GM12892 (cell line): Measurements from ENCODE around the gene ZNF280A. TPM values are rescaled to one million over a fixed set of nuclear protein-coding genes. Genes with fewer than 3 reads are reported as not detected.

Experiments
- DNase-seq: peaks from one replicate; pipeline ENCODE4 v3.0.0; 2011; ENCODE audit not compliant: insufficient read length
- FAIRE-seq: peaks from 2 replicates; lab custom pipeline; 2011; peaks lifted over from hg19 to GRCh38; lab: Jason Lieb, UNC
- POLR2A ChIP-seq: IDR thresholded peaks from 2 replicates; pipeline ENCODE4 v1.6.1; 2011; ENCODE audit warnings: low read depth, low read length, control low read depth
- POLR2AphosphoS5 ChIP-seq: IDR thresholded peaks from 2 replicates; pipeline ENCODE4 v1.6.1; 2011; ENCODE audit warnings: low read depth, low read length, control low read depth
- TAF1 ChIP-seq: IDR thresholded peaks from 2 replicates; pipeline ENCODE4 v1.6.1; 2011; ENCODE audit warnings: low read depth, mild to moderate bottlenecking, control low read depth, low read length, borderline replicate concordance
- polyA plus RNA-seq: library from polyadenylated mRNA; unstranded; fragments of >200 nt; gene quantifications from one replicate; pipeline ENCODE4 v1.2.1, GENCODE V29; 2012; ENCODE audit warnings: missing spikeins, inconsistent platforms; ENCODE audit not compliant: missing spikeins

Gene ZNF280A, protein sequence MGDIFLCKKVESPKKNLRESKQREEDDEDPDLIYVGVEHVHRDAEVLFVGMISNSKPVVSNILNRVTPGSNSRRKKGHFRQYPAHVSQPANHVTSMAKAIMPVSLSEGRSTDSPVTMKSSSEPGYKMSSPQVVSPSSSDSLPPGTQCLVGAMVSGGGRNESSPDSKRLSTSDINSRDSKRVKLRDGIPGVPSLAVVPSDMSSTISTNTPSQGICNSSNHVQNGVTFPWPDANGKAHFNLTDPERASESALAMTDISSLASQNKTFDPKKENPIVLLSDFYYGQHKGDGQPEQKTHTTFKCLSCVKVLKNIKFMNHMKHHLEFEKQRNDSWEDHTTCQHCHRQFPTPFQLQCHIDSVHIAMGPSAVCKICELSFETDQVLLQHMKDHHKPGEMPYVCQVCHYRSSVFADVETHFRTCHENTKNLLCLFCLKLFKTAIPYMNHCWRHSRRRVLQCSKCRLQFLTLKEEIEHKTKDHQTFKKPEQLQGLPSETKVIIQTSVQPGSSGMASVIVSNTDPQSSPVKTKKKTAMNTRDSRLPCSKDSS
- polyA plus RNA-seq: not detected

DNA sequence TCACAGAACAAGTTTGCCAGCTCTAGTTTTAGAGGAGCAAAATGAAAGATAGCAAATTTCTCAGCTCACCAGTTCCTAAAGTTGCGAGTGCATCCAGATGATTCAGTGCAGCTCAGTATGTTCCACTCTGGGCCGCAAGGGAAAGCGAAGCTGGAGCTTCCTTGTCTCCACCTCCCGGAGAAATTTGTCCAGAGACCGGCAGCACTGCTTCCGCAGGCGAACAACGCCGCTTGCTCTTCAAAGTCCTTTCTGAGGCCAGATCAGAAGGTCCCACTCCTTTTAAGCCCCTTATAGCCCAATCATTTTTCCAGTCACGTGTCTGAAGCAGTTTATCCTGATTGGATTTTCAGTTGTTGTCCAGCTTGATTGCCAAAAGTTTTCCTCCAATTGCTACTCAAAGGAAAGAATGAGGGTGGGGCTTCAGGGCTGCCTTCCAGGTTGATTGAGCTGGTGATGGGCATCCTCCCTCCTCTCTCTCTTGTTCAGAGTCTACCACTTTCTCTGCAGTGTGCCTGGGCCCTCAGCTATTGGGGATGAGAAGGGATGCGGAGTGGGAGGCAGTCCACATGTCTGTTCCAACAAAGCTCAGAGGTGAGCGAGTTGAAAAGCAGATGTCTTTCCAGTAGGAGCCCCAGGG, at the start of gene ZNF280A:
ZNF280A (minus strand) TSS at position 251 of the 637 bp plus-strand sequence. CDS start 4,640 bp downstream, outside the sequence.
- DNase-seq (no peak), FAIRE-seq (no peak)
- TF ChIP-seq POLR2AphosphoS5 (no peak), POLR2A (no peak), TAF1 (no peak)

DNA sequence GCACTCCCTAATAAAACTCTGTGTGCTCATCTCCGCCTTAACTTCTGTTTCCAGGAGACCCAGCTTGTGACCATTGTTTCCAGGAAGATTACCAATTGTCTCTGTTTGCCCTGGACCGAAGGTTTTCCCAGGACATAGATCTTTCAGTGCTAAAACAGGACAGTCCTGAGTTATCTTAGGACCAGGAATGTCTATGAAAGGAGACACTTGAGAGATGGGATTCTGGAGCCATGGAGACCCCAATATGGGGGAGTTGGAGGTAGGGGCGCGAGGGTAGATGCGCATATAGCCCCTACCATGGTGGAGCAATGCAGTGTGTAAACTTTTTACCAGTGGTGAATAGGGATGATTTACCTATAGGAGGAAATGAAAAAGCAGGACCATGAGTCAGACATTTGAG, 49.1 kb upstream of the ZNF280A start:
- FAIRE-seq (no peak), DNase-seq (no peak)
- TF ChIP-seq POLR2AphosphoS5: no peak
- 0 out of 2 replicates have a peak, but pooled peaks have one; percentile 18 for TF ChIP-seq TAF1

DNA sequence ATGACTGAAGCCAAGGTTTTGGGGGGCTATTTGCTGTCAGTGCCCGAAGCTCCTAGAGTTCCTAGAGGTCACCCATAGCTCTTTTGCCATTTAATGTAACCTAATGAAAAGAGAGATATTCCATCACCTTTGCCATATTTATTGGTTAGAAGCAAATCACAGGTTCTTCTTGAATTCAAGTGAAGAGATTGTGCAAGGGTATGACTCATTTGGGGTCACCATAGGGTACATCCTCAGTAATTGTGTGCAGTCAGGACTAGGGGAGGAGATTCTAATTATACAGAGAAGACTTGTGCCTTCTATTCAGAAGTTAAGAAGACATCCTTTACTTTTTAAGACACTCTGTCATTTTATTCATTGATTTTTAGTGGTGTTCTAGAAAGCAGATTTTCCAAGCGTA, 45.9 kb upstream of the ZNF280A start:
- no peak for TF ChIP-seq TAF1
- no peak for TF ChIP-seq POLR2A
- no peak for TF ChIP-seq POLR2AphosphoS5
- DNase-seq: no peak

DNA sequence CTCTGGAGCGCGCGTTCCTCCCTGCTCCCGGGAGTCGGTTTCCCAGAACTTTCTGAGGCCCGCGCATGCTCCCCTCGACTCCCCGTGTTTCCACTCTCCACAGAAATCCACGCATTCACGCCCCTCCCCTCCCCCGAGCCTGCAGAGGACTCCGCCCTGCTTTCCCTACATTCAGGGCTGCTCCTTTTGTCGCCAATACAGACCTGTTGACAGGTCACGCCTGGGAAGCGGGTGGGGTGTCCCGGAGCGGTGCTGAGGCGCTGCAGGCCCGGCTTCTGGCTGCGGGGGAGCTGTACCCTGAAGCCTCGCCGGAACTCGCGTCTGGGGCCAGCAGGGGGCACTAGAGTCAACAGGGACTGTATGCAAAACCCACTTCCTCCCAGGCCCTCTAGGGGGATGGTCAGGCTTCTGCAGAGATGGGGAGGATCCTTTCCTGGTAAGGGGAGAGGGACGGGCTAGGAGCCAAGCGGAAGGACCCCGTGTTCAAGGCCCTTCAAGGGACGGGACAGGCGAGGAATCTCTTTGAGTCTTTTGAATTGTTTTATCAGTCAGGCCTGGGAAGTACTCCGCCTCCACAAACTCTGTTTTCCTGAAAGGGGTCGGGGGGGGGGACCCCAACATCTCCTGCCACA, 39.0 kb upstream of the ZNF280A start, which contains the start of gene PRAME:
PRAME (minus strand) TSS at position 294 of the 632 bp plus-strand sequence. CDS start 2,433 bp downstream, outside the sequence.
- no peak for FAIRE-seq
- peak; percentile 79 for DNase-seq
- TF ChIP-seq POLR2AphosphoS5: no peak
- TF ChIP-seq POLR2A: no peak
- no peak for TF ChIP-seq TAF1

More for the DNA sequence above, 45.9 kb upstream of the ZNF280A start:
- no peak for FAIRE-seq

DNA sequence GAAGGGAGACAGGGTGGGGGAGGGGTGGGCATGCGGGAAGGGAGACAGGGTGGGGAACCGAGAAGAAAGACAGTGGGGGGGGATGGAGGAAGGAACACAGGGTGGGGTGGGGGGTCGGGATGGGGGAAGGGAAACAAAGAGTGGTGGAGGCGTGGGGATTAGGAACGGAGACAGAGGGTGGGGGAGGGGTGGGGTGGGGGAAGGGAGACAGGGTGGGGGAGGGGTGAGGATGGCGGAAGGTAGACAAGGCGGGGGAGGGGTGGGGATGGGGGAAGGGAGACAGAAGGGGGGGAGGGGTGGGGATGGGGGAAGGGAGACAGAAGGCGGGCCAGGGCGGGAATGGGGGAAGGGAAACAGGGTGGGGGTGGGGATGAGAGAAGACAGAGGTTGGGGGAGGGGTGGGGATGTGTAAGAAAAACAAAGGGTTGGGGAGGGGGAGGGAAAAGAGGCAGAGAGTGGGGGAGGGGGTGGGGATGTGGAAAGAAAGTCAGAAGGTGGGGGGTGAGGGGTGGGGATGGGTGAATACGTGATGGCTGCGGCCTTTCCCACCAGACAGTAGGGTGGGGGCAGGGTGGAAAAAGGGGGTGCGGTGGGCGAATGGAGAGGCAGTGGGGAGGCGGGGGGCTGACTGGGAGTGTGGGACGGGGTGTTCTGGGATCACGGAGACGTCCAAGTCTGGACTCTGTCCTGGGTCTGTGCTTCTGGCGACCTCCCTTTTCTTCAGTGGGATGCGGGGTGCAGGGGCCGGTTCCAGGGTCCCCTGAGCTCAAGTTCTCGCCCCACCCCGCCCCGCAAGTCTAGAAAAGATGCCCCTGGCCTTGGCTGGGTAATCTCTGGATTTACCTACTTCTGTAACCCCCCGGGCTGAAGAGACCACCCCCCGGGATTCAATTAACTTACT, 38.3 kb upstream of the ZNF280A start:
- TF ChIP-seq POLR2AphosphoS5 (no peak), TAF1 (no peak), POLR2A (no peak)
- FAIRE-seq (no peak), DNase-seq (no peak)

DNA sequence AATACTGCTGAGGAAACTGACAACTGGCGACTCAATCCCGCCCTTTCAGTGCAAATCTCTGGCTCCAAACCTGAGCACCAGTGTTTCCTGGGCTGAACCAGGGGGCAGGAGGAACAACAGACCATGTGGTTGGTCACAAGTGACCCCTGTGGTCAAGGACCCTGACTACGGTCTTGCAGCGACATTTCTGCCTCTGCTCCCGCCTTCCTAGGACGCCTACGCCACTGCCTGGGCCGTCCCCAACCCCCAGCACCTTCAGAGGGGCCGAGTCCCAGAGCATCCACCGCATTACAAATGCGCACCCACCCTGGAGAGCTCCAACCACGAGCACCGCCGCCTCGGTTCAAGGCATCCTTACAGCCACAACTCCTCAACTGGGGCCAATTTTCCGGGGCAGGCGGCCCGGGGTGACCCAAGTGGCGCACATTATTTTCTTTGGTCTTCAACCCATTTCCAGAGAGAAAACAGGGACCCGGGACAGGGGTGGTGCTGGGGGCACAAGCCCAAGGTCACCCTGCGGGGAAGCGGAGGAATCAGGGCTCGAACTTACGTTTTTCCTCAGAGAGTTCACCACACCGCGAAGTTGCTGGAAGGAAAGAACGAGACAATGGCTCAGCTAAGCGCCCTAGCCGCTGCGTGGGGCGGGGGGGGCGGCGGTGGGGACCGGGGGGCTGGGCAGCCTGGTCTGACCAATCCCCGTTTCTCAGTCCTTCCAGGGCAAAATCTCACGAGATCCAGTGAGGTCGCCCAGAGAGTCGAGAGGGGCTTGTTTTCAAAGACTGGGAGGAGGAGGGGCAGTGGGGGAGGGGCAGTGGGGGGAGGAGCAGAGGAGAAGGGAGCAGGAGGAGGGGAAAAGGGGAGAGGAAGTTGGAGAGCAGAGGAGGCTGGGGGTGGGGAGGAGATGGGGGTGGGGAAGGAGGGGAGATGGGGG, 37.2 kb upstream of the ZNF280A start:
- DNase-seq (no peak), FAIRE-seq (no peak)
- TF ChIP-seq TAF1: no peak
- TF ChIP-seq POLR2A: no peak
- TF ChIP-seq POLR2AphosphoS5: no peak

DNA sequence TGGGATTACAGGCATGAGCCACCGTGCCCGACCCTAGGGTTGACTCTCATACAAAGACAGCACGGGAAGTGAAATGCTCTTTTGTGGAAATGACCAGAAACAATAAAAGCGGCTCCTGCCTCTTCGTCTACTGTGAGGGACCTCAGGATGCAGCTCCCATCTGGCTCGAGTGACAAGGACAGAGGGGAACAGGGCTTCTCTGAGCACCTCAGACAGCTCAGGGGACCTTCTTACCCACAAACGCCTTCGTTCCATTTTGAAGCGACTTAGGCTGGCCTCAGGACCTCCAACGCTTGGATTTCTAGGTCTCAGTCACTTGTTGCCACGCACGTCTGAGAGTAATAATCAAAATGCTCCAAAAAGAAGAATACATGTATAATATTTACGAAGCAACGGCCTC, 36.5 kb upstream of the ZNF280A start:
- TF ChIP-seq TAF1 (no peak), POLR2A (no peak), POLR2AphosphoS5 (no peak)
- FAIRE-seq (no peak), DNase-seq (no peak)

DNA sequence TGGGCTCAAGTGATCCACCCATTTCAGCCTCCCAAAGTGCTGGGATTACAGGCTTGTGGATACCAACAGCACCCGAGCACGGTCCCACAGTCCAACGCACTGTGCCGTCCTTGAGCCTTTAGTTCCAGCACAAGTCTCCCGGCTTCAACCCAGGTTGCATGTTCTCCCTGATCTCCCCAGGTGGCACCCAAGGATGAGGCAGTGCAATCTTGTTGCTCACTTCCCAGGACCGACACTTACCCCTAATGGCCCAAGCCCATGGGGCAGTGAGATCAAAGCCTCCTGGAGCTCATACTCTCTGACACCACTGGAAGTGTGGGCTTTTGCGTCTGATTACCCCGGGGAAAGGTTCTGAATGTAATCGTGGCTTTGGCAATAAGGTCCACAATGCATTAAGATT, 35.5 kb upstream of the ZNF280A start:
- no peak for FAIRE-seq
- DNase-seq: no peak
- TF ChIP-seq TAF1: no peak
- TF ChIP-seq POLR2AphosphoS5: no peak
- no peak for TF ChIP-seq POLR2A

DNA sequence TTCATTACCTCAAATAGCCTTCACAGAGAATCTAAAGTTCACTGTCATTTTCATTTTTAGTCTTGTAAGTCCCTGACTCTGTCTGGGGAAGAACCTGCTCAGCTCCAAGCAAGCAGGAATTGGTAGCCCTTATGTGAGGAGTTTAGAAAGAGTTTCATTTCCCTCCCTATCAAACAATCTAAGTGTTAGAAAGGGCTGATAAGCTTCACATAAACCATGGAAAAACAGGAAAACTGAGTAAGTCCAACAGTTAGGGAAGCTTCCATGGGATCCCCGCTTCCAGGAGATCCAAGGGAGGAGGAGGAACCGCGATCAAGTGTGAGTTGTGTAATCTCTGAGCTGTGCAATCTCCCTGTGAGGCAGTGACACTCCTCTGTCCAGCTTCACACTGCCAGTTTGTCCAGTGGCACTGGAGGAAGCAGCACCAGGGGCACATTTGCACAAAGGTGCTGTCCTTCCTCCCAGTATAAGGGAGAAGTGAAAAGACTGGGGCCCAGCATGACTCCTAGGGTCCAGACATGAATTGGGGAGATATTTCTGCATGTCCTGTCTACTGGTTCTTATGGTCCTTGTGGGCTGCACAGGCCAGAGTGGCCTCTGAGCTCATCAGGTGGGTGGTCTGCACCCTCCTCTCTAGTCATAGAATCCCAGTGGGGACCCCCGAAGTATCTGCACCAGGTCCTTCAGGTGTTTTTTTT, 34.7 kb upstream of the ZNF280A start:
- peak; percentile 46 for FAIRE-seq
- TF ChIP-seq POLR2A (no peak), POLR2AphosphoS5 (no peak), TAF1 (no peak)
- DNase-seq: no peak
